Measurements from ENCODE around the gene SEPTIN12. TPM values are rescaled to one million over a fixed set of nuclear protein-coding genes. Genes with fewer than 3 reads are reported as not detected.
A peak's percentile ranks its signal among the peaks of the same experiment; 100 is the strongest.

SEPTIN12 gene
- total and polyA plus RNA-seq, 2 donors (not counting 3 experiments of a cell fraction or from before 2014, with no cell fraction given): not detected

DNA sequence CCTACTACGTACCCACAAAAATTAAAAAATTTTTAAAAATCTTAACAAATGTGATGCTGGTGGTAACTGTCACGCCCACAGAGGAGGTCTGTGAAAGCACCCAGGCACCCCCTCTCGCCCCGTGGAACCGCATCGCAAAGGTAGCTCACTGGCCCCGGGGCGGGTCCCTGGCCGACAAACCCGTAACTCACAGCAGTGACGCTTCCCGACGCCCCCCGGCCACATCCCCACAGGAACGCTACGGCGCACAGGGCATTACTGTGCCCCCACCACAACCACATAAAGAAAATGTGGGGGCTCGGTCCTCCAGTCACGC is 54.4 kb downstream of the SEPTIN12 start:
- DNase-seq (ENCODE audit: low read depth, low spot score) (no peak), FAIRE-seq (no peak)
- intact Hi-C loops (cut with micrococcal nuclease) (loop anchor here (1.0 to 2.0 kb wide), 6 partner anchors 34 to 223 kb away; partner anchors contain the start of genes NUDT16L1, ROGDI and ZNF500), dilution Hi-C loops (cut with MboI; ENCODE audit: extremely low pct_ligation_motif_present, low sequenced_read_pairs) (no loop called here)
- CTCF ChIA-PET: interaction anchor here (1.1 to 1.4 kb wide), 3 partner anchors 30 to 109 kb away, joined by 3 to 6 read pairs (median 3); partner anchors contain the start of gene MGRN1
- Histone ChIP-seq H3K27me3 (ENCODE audit: control insufficient read depth in 2 of 2, insufficient read depth in 2 of 2, low read length in 2 of 2) (no peaks in the 10 kb centered on the region), H4K20me1 (replicated peaks; ENCODE audit: control insufficient read depth, extremely low read depth, insufficient read depth, low read length) (no peaks in the 10 kb centered on the region), H3K4me2 (ENCODE audit: insufficient read depth, low read length) (peak overlapping the region; percentile 86), H3K79me2 (ENCODE audit: control insufficient read depth, insufficient read depth, low read length) (peaks cover 9% of the 10 kb centered on the region), H3K9ac (replicated peaks; ENCODE audit: extremely low read depth, insufficient read depth, low read length) (peak overlapping the region; percentile 78), H3K9me3 (replicated peaks; ENCODE audit: control insufficient read depth, insufficient read depth, low read length) (no peaks in the 10 kb centered on the region), H3K4me3 (replicated peaks in 1 of 3; ENCODE audit: insufficient read depth in 1 of 3, low read depth in 1 of 3, low read length in 3 of 3) (peak overlapping the region; percentile 62 to 100 (median 76)), H3K27ac (ENCODE audit: insufficient read depth, low read depth, low read length) (no peak overlapping the region), H3K4me1 (ENCODE audit: control insufficient read depth, extremely low read depth, insufficient read depth, low read length) (peaks cover 5% of the 10 kb centered on the region), H2AFZ (ENCODE audit: low read depth, low read length) (peak overlapping the region; percentile 99), H3K9me1 (replicated peaks; ENCODE audit: control insufficient read depth, extremely low read depth, insufficient read depth, low read length) (no peaks in the 10 kb centered on the region), H3K36me3 (ENCODE audit: control insufficient read depth in 2 of 2, extremely low read depth in 1 of 2, insufficient read depth in 2 of 2, low read length in 2 of 2) (peaks cover 0 to 5% of the 10 kb centered on the region in 2 experiments)
- POLR2A ChIA-PET: interaction anchor here (1.2 to 1.4 kb wide), 2 partner anchors 36 to 118 kb away, joined by 3 to 8 read pairs; no protein-coding TSS in a partner anchor
- BruUV-seq (replicated peaks): TSS peak; percentile 32
- no peak for TF ChIP-seq FOS (IDR thresholded peaks at IDR 0.05; ENCODE audit: borderline replicate concordance, insufficient read depth, low read length)
- TF ChIP-seq, protein P1, sequence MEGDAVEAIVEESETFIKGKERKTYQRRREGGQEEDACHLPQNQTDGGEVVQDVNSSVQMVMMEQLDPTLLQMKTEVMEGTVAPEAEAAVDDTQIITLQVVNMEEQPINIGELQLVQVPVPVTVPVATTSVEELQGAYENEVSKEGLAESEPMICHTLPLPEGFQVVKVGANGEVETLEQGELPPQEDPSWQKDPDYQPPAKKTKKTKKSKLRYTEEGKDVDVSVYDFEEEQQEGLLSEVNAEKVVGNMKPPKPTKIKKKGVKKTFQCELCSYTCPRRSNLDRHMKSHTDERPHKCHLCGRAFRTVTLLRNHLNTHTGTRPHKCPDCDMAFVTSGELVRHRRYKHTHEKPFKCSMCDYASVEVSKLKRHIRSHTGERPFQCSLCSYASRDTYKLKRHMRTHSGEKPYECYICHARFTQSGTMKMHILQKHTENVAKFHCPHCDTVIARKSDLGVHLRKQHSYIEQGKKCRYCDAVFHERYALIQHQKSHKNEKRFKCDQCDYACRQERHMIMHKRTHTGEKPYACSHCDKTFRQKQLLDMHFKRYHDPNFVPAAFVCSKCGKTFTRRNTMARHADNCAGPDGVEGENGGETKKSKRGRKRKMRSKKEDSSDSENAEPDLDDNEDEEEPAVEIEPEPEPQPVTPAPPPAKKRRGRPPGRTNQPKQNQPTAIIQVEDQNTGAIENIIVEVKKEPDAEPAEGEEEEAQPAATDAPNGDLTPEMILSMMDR (IDR thresholded peaks at IDR 0.05; ENCODE audit: extremely low read depth in 1 of 2, insufficient read depth in 1 of 2, low read depth in 1 of 2, low read length in 2 of 2): no peak
- no peak for TF ChIP-seq GATA2 (IDR thresholded peaks at IDR 0.05; ENCODE audit: insufficient read depth, insufficient read length, low read depth, low read length)
- TF ChIP-seq MYC (IDR thresholded peaks at IDR 0.05; ENCODE audit: low read depth, low read length): no peak
- TF ChIP-seq JUN (IDR thresholded peaks at IDR 0.05; ENCODE audit: borderline replicate concordance, insufficient read depth, insufficient read length, low read depth): no peak
- TF ChIP-seq EZH2 (IDR thresholded peaks at IDR 0.05; ENCODE audit: borderline replicate concordance, low read depth, low read length, severe bottlenecking): no peak
- no peak for TF ChIP-seq MAX (IDR thresholded peaks at IDR 0.05; ENCODE audit: insufficient read depth, insufficient read length)
- TF ChIP-seq POLR2AphosphoS5 (IDR thresholded peaks at IDR 0.05; ENCODE audit: insufficient read depth, low read depth, low read length): no peak
- no peak for TF ChIP-seq POLR2A (IDR thresholded peaks at IDR 0.05; ENCODE audit: low read depth, low read length)

All from endothelial cell of umbilical vein (primary cell).